Fibroblast of gingiva (primary cell): Measurements from ENCODE around the gene CBLN1.

Source experiments
- DNase-seq: peaks from one replicate; pipeline ENCODE4 v3.0.0-alpha.2; 2011; ENCODE audit warnings: low read depth

CBLN1 gene

DNA sequence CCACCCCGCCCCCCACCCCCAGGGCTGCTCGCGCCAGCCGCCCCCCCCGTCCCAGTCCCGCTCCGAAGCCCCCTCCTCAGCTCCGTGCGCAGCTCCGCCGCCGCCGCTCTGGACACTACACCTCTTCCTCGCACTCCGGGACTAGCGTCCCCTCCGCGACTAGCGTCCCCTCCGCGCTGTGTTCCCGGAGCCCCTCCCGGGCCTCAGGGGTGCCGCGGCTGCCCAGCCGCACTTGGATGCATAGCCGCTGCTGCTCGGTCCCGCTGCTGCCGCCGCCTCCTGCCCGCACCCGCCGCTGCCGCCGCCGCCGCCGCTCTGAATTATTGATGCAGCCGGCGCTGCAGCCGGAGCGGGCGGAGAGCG, at the start of gene CBLN1:
Gene CBLN1 (minus strand): TSS at position 359 of the 363 bp plus-strand sequence. CDS start 373 bp downstream, outside the sequence.
- no peak for DNase-seq

DNA sequence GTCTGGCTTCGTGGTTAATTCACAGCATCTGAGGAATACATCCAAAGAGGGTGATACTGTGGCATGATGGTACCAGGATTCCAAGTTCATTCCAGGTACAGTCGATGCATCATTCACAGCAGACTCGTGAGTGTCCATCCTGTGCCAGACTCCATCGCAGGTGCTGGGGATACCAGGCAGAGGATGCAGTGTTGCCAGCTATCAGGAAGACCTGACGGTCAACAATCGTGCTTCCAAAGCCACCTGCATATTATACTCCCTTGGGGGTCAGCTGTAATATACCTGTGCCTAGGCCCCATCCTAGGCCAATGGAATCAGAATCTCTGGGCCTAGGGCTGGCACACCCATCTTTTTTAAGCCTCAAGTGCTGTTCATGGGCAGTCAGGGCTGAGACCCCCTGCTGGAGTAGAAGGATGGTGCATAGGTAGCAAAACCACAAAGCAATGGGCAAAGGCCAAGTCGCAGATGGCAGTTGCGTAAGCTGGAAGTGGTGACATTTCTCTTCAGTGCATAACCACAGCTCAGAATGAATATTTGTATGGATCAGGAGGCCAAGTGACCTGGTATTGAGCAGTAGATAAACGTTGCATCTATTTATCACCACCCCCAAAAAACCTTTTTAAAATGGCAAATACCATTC, 49.0 kb upstream of the CBLN1 start:
- no peak for DNase-seq

- no peak for DNase-seq
These were observed 46.7 kb upstream of the CBLN1 start for GRCh38 chr16:49328325-49328724.

- no peak for DNase-seq
These were observed 45.8 kb upstream of the CBLN1 start for GRCh38 chr16:49327466-49327865.

DNA sequence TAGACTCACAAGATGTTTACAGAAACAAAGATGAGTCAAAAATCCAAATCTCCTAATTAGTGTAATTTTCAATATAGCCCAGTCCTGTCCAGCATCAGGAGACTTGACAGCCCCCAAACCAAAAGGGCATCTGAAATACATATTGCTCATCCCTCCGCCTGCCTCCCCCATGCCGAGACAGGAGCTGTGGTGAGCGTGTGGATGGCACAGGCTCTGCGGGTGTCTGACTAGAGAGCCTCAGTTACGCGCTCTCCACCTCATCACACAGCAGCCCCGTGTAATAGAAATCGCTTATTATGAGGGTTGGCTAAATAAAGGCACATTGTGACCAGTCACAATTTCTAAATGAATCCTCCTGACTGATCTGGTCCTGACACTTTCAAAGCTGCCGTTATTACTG, 43.1 kb upstream of the CBLN1 start:
- DNase-seq = no peak

GRCh38 chr16:49315602-49316001, 34.0 kb upstream of the CBLN1 start:
- no peak for DNase-seq

GRCh38 chr16:49312389-49312985, 30.8 kb upstream of the CBLN1 start:
- no peak for DNase-seq

GRCh38 chr16:49311823-49312222, 30.2 kb upstream of the CBLN1 start:
- no peak for DNase-seq

- no peak for DNase-seq
These were observed 25.5 kb upstream of the CBLN1 start for GRCh38 chr16:49307176-49307575.

GRCh38 chr16:49305406-49305805, 23.8 kb upstream of the CBLN1 start:
- no peak for DNase-seq

GRCh38 chr16:49292413-49292812, 10.8 kb upstream of the CBLN1 start:
- no peak for DNase-seq

DNA sequence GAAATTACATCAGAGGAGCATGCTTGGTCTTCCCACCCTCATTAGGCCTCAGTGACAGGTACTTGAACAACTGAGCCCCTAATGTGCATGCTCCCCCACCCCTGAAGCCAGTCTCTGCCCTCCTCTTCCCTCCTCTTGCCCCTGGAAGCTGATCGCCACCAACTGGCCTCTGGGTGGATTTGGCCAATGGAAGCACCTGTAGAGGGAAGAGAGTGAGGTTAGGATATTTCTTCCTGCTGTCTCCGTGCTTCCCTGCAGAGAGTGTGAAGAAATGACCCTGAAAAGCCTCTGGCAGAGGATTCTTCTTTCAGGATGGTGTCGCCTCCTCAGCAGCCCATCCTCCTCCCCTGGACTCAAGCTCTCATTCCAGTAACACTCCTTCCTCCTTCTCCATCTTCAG, 5.9 kb upstream of the CBLN1 start:
- DNase-seq = no peak

- no peak for DNase-seq
These were observed 3.3 kb upstream of the CBLN1 start for GRCh38 chr16:49284962-49285361.

GRCh38 chr16:49283376-49284049, 1.9 kb upstream of the CBLN1 start:
- no peak for DNase-seq

DNA sequence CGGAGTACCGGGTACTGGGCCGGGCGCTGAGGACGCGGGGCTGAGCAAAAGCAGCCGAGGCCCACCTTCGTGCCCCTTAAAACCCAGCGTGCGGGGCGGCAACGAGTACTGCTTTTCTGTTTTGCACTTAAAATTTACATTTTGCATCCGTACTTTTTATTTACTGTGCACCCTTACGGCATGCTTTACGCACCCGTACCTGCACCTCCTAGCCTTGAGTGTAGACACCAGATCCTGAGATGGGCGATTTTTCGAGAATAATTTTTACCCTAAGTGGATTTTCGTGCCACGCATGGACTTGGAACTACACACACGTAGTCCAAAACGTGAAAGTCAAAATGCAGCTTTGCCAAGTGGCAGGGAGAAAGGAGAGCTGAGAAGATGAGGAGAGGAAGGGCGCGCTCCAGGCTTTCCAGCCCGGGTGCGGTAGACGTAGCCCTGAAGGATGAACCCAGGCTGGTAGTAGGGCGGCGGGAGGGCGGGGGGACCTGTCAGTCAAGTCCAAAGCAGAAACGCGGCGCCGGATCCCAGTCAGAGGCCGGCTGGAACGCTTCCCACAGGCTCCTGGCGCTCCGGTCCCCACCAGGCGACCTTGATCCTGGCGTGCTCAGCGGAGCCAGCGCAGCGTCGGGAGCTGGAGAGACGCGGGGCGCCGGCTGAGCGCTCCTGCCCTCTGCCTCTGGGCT, 1.2 kb upstream of the CBLN1 start:
- DNase-seq = no peak

DNA sequence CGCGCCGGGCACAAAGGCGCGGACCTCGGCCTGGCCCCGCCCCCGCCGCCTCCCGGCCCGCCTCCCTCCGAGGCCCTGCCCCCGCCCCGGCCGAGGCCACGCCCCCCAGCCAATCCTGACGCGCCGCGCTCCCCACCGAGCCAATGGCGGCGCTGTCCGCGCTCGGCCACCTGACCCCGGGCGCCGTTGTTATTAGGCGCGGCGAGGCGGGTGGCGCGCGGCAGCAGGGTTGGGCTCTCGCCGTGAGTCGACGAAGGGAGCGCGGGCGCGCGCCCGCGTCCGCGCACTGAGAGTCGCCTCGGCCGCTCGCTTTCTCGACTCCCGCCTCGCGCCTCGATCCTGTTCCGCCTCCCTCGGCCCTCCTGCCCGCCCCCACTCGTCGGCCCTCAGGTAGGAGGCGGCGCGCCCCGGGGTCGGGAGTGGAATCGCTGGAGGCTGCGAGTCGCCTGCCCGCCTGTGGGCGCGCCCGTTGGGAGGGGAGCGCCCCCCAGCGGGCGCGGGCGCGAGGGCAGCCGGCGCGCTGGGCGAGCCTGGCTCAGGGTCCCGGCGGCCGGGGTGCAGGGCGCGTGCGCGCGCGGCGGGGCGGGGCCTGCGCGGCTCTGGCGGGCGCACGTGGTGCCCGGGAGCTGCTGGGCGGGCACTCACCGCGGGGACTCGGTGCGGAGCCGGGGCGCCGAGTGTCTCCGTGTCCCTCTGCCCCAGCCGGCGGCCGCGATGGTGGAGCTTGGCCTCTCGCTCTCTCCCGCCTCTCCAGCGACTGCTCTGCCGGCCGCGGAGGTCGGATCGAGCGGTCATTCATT, 405 bp upstream of the CBLN1 start:
- DNase-seq = no peak

DNA sequence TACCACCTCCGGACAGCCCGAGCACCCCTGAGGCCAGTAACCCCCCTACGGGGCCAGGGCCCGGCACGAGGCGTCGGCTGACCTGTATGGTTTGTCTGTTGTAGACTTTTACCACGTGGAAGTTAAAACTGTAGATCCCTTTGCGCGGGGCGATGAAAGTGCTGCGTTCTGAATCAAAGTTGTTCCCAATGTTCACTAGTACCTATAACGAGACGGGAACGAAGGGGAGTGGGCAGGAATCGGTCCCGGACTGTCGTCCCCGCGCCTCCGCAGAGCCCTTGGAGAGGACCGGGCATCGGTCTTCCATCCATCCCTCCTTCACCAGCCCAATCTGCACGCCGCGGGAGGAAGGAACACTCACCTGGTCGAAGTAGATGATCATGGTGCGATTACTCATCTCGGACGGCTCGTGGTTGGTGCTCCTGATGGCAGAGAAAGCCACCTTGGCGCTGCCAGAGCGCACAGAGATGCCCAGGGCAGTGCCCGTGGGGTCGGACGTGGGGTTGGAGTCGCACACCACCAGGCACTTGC, 732 bp downstream of the CBLN1 start:
- no peak for DNase-seq

DNA sequence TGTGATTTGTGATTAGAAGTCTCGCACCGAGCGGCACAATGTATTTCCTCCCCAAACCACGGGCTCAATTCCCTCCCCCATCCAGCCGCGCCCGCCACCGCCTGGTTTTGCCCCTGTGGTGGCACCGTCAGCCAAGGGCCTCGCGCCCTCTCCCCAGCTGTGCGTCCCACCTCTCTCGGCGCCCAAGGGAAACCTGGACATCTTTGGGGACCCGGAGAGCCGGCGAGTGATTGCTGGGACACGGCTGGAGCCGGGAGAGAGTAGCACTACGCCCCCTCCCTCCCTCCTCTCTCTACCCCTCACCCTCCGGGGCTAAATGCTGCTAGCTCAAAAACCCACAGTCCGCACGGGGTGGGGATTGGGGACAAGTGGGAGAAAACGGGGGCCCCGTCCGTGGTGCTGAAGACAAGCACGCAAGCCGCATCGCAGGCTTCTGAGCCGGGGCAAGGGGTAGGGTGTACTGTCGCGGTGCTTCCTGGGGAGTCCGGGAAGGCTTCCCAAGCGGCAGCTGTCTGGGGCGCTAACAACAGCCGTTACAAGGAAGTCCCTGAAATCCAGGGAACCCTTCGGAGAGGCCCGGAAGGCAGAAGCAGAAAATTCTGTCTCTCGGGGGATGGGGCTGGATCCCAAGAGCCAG, 1.4 kb downstream of the CBLN1 start:
- no peak for DNase-seq

DNA sequence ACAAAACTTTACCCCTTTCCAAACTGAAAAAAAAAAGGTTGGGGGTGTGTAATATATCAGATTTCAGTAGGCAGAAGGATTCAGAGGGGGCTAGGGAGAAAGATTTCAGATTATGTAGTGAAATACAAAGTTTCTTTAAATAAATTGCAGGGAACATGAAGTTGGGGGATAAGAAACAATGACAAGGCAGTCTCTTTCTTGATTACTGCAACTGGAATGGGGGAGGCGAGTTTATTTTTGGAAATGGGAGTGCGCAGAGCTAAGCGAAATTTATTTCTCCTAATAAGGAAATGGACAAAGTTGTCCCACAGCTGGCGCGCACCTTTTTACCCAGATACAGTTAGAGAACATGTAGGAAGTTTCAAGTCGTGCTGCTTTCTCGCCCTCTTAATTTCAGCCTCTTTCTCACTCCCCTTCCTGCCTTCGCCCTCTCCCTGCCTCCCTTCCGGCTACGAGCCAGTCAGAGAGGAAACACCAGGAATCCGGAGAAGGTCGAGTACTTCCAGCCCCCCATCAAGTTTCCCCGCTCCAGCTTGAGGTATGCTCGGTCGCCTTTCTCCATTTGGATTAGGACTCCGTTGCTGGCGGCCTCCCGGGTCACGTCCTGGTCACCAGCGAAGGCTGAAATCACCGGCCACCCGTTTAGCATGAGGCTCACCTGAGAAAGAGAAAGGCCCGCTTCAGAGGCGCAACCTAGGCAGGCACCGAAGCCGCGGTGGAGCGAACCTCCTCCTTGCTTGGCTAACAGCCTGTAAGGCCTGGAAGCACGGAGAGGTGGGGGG, 2.5 kb downstream of the CBLN1 start:
- DNase-seq = no peak

- DNase-seq = no peak
These were observed 3.1 kb downstream of the CBLN1 start for GRCh38 chr16:49278567-49278827.
